ENCODE measurements around the gene COPS6.

COPS6 gene

GRCh38 chr7:100119072-100119969 lies 30.6 kb downstream of the COPS6 start, which contains the start of the genes CNPY4 and TAF6 (continued):
- no peak for TF ChIP-seq ZSCAN5A (tag by site-specific recombination; IDR thresholded peaks at IDR 0.05)
- no peak for TF ChIP-seq PRDM10 (tag by site-specific recombination; IDR thresholded peaks at IDR 0.05)
- TF ChIP-seq ZNF16 (tag by site-specific recombination; IDR thresholded peaks at IDR 0.05; ENCODE audit: low read depth) = no peak
- TF ChIP-seq KLF7 (tag by site-specific recombination; IDR thresholded peaks at IDR 0.05; ENCODE audit: borderline replicate concordance) = peak; percentile 80; the same call in 1 of the 2 replicates
- TF ChIP-seq KLF8 (tag by site-specific recombination; IDR thresholded peaks at IDR 0.05) = peak; percentile 93
- TF ChIP-seq ZNF521 (tag by site-specific recombination; IDR thresholded peaks at IDR 0.05) = no peak
- TF ChIP-seq ZNF560 (tag by site-specific recombination; IDR thresholded peaks at IDR 0.05; ENCODE audit: borderline replicate concordance) = no peak
- TF ChIP-seq ZNF585B (tag by site-specific recombination; IDR thresholded peaks at IDR 0.05) = no peak
- TF ChIP-seq ZBTB1 (tag by site-specific recombination; IDR thresholded peaks at IDR 0.05) = no peak
- TF ChIP-seq ZNF510 (tag by site-specific recombination; IDR thresholded peaks at IDR 0.05; ENCODE audit: insufficient replicate concordance) = no peak
- TF ChIP-seq ZBTB6 (tag by site-specific recombination; IDR thresholded peaks at IDR 0.05) = peak; percentile 35; the same call in 1 of the 2 replicates
- TF ChIP-seq PATZ1 (tag by site-specific recombination; IDR thresholded peaks at IDR 0.05) = peak; percentile 15; the same call in 1 of the 2 replicates
- no peak for TF ChIP-seq ZNF155 (tag by site-specific recombination; IDR thresholded peaks at IDR 0.05)
- 0 out of 2 replicates have a peak, but pooled peaks have one; percentile 18 for TF ChIP-seq ZNF341 (tag by site-specific recombination; IDR thresholded peaks at IDR 0.05; ENCODE audit: low read depth)
- TF ChIP-seq ZNF10 (tag by site-specific recombination; IDR thresholded peaks at IDR 0.05) = no peak
- TF ChIP-seq ZNF169 (tag by site-specific recombination; IDR thresholded peaks at IDR 0.05) = no peak
- TF ChIP-seq REST (tag by site-specific recombination; IDR thresholded peaks at IDR 0.05) = no peak
- no peak for TF ChIP-seq PRDM2 (tag by site-specific recombination; IDR thresholded peaks at IDR 0.05; ENCODE audit: borderline replicate concordance)
- no peak for TF ChIP-seq ZNF423 (tag by site-specific recombination; IDR thresholded peaks at IDR 0.05)

Data from HEK293 (cell line).